Activated CD8-positive, alpha-beta T cell treated with anti-CD3 and anti-CD28 coated beads, Interleukin-2, amount 10 ng/mL, durations not matched to agents 7 days and 5 days (primary cell): Measurements from ENCODE around the gene SH3TC1. TPM values are rescaled to one million over a fixed set of nuclear protein-coding genes. Genes with fewer than 3 reads are reported as not detected.

Experiments
- ATAC-seq: fragments of 150-1000 bp; cut with Tn5 transposase; one replicate; pipeline ENCODE4 v1.10.0; 2021; ENCODE audit warnings: moderate library complexity
- CTCF ChIA-PET: fragments of 350-600 bp; sonication (Branson Sonifier 250); formaldehyde crosslinking; loops from one replicate; lab custom pipeline; 2021; ENCODE audit warnings: antibody characterized with exemption; lab: Charles Lee
- POLR2A ChIA-PET: fragments of 350-600 bp; sonication (Branson Sonifier 250); formaldehyde crosslinking; loops from one replicate; lab custom pipeline; 2021; ENCODE audit warnings: antibody characterized with exemption; lab: Charles Lee
- DNase-seq: peaks from one replicate; pipeline ENCODE4 v3.0.0-alpha.2; 2020
- H3K27ac Mint-ChIP-seq: one replicate; pipeline ENCODE4 v1.8.0; 2021; ENCODE audit warnings: mild to moderate bottlenecking, mixed read lengths
- H3K27me3 Mint-ChIP-seq: one replicate; pipeline ENCODE4 v1.8.0; 2021; ENCODE audit warnings: low read depth, mixed read lengths
- H3K36me3 Mint-ChIP-seq: one replicate; pipeline ENCODE4 v1.8.0; 2021; ENCODE audit warnings: low read depth, mixed read lengths
- H3K4me1 Mint-ChIP-seq: one replicate; pipeline ENCODE4 v1.8.0; 2021; ENCODE audit warnings: low read depth, mixed read lengths
- H3K4me3 Mint-ChIP-seq: one replicate; pipeline ENCODE4 v1.8.0; 2021; ENCODE audit warnings: mild to moderate bottlenecking, mixed read lengths
- H3K9me3 Mint-ChIP-seq: one replicate; pipeline ENCODE4 v1.8.0; 2022; ENCODE audit warnings: mixed read lengths; ENCODE audit not compliant: insufficient read depth
- total RNA-seq, 2 experiments: library from RNA; stranded (reverse); gene quantifications; one replicate each; pipeline ENCODE4 v1.2.3, GENCODE V29; 2021

SH3TC1 gene
- total RNA-seq, 2 experiments from 2014 or later, result 6.3 to 7.3 TPM

- Mint-ChIP-seq H3K4me1 (peaks cover 23% of the 10 kb centered on the region), H3K27ac (no peak overlapping the region), H3K9me3 (no peaks in the 10 kb centered on the region), H3K4me3 (no peak overlapping the region), H3K27me3 (peaks cover 3% of the 10 kb centered on the region), H3K36me3 (peaks cover 2% of the 10 kb centered on the region)
- no peak for DNase-seq
- ATAC-seq, result no peak
- POLR2A ChIA-PET, result no interaction called here
- CTCF ChIA-PET, result interaction anchor here (1.0 to 1.8 kb wide), 2 partner anchors 13 to 53 kb away, joined by 4 to 7 read pairs; no protein-coding TSS in a partner anchor
These were observed 30.9 kb downstream of the SH3TC1 start for GRCh38 chr4:8230033-8230432.

- no peak for ATAC-seq
- POLR2A ChIA-PET, result no interaction called here
- H3K4me3 Mint-ChIP-seq, result no peak overlapping the region
- H3K27me3 Mint-ChIP-seq, result peaks cover 3% of the 10 kb centered on the region
- peaks cover 2% of the 10 kb centered on the region for H3K36me3 Mint-ChIP-seq
- peaks cover 14% of the 10 kb centered on the region for H3K4me1 Mint-ChIP-seq
- no peak overlapping the region for H3K27ac Mint-ChIP-seq
- DNase-seq, result no peak
- no peaks in the 10 kb centered on the region for H3K9me3 Mint-ChIP-seq
- CTCF ChIA-PET, result interaction anchor here (1.0 kb wide), 1 partner anchor 12 kb away, joined by 4 read pairs; no protein-coding TSS in a partner anchor
These were observed 31.8 kb downstream of the SH3TC1 start for GRCh38 chr4:8230891-8231290.

- Mint-ChIP-seq H3K27me3 (peaks cover 3% of the 10 kb centered on the region), H3K36me3 (peaks cover 2% of the 10 kb centered on the region), H3K9me3 (no peaks in the 10 kb centered on the region), H3K27ac (no peak overlapping the region), H3K4me1 (peaks cover 11% of the 10 kb centered on the region), H3K4me3 (no peak overlapping the region)
- ChIA-PET POLR2A (interaction anchor here (0.6 kb wide), 1 partner anchor 178 kb away, joined by 4 read pairs; no protein-coding TSS in a partner anchor), CTCF (no interaction called here)
- DNase-seq (no peak), ATAC-seq (no peak)
These were observed 32.5 kb downstream of the SH3TC1 start for GRCh38 chr4:8231551-8232049.

GRCh38 chr4:8232748-8233147, 33.7 kb downstream of the SH3TC1 start:
- Mint-ChIP-seq H3K9me3 (no peaks in the 10 kb centered on the region), H3K4me1 (peaks cover 11% of the 10 kb centered on the region), H3K27ac (no peak overlapping the region), H3K4me3 (no peak overlapping the region), H3K36me3 (peaks cover 2% of the 10 kb centered on the region), H3K27me3 (peaks cover 3% of the 10 kb centered on the region)
- no peak for DNase-seq
- ATAC-seq, result no peak
- ChIA-PET POLR2A (interaction anchor here (0.7 kb wide), 1 partner anchor 59 kb away, joined by 3 read pairs; no protein-coding TSS in a partner anchor), CTCF (no interaction called here)

- Mint-ChIP-seq H3K27me3 (peaks cover 3% of the 10 kb centered on the region), H3K9me3 (no peaks in the 10 kb centered on the region), H3K27ac (no peak overlapping the region), H3K4me1 (peaks cover 3% of the 10 kb centered on the region), H3K4me3 (no peak overlapping the region), H3K36me3 (peaks cover 2% of the 10 kb centered on the region)
- no peak for DNase-seq
- ChIA-PET CTCF (no interaction called here), POLR2A (no interaction called here)
- ATAC-seq, result no peak
These were observed 34.8 kb downstream of the SH3TC1 start for GRCh38 chr4:8233672-8234484.

- H3K4me3 Mint-ChIP-seq, result no peak overlapping the region
- H3K36me3 Mint-ChIP-seq, result peaks cover 2% of the 10 kb centered on the region
- ChIA-PET POLR2A (no interaction called here), CTCF (no interaction called here)
- DNase-seq, result no peak
- H3K27ac Mint-ChIP-seq, result no peak overlapping the region
- H3K9me3 Mint-ChIP-seq, result no peaks in the 10 kb centered on the region
- H3K27me3 Mint-ChIP-seq, result no peaks in the 10 kb centered on the region
- no peaks in the 10 kb centered on the region for H3K4me1 Mint-ChIP-seq
- no peak for ATAC-seq
These were observed 35.6 kb downstream of the SH3TC1 start for GRCh38 chr4:8234715-8235114.

GRCh38 chr4:8235224-8235623, 36.1 kb downstream of the SH3TC1 start:
- H3K9me3 Mint-ChIP-seq, result no peaks in the 10 kb centered on the region
- no peak overlapping the region for H3K27ac Mint-ChIP-seq
- no peaks in the 10 kb centered on the region for H3K27me3 Mint-ChIP-seq
- DNase-seq (no peak), ATAC-seq (no peak)
- peaks cover 2% of the 10 kb centered on the region for H3K36me3 Mint-ChIP-seq
- CTCF ChIA-PET, result interaction anchor here (2.1 kb wide), 1 partner anchor 59 kb away, joined by 7 read pairs; no protein-coding TSS in a partner anchor
- POLR2A ChIA-PET, result no interaction called here
- no peak overlapping the region for H3K4me3 Mint-ChIP-seq
- no peaks in the 10 kb centered on the region for H3K4me1 Mint-ChIP-seq

- Mint-ChIP-seq H3K9me3 (no peaks in the 10 kb centered on the region), H3K27ac (no peak overlapping the region), H3K36me3 (peaks cover 2% of the 10 kb centered on the region), H3K4me1 (no peaks in the 10 kb centered on the region), H3K4me3 (no peak overlapping the region), H3K27me3 (no peaks in the 10 kb centered on the region)
- ChIA-PET CTCF (interaction anchor here (2.1 kb wide), 1 partner anchor 59 kb away, joined by 7 read pairs; no protein-coding TSS in a partner anchor), POLR2A (no interaction called here)
- ATAC-seq (no peak), DNase-seq (no peak)
These were observed 36.6 kb downstream of the SH3TC1 start for GRCh38 chr4:8235686-8236085.

- CTCF ChIA-PET, result interaction anchor here (2.1 kb wide), 1 partner anchor 60 kb away, joined by 7 read pairs; no protein-coding TSS in a partner anchor
- Mint-ChIP-seq H3K4me3 (no peak overlapping the region), H3K27me3 (no peaks in the 10 kb centered on the region), H3K27ac (no peak overlapping the region), H3K4me1 (no peaks in the 10 kb centered on the region), H3K9me3 (no peaks in the 10 kb centered on the region), H3K36me3 (peaks cover 2% of the 10 kb centered on the region)
- POLR2A ChIA-PET, result no interaction called here
- DNase-seq (no peak), ATAC-seq (no peak)
These were observed 37.2 kb downstream of the SH3TC1 start for GRCh38 chr4:8236106-8236919.

GRCh38 chr4:8236920-8237195, 37.8 kb downstream of the SH3TC1 start:
- ChIA-PET CTCF (interaction anchor here (2.1 kb wide), 1 partner anchor 60 kb away, joined by 7 read pairs; no protein-coding TSS in a partner anchor), POLR2A (no interaction called here)
- H3K9me3 Mint-ChIP-seq, result no peaks in the 10 kb centered on the region
- no peak overlapping the region for H3K4me3 Mint-ChIP-seq
- H3K27ac Mint-ChIP-seq, result no peak overlapping the region
- no peaks in the 10 kb centered on the region for H3K27me3 Mint-ChIP-seq
- ATAC-seq (no peak), DNase-seq (no peak)
- peaks cover 4% of the 10 kb centered on the region for H3K4me1 Mint-ChIP-seq
- H3K36me3 Mint-ChIP-seq, result peaks cover 2% of the 10 kb centered on the region

- DNase-seq (no peak), ATAC-seq (no peak)
- POLR2A ChIA-PET, result no interaction called here
- Mint-ChIP-seq H3K4me1 (peaks cover 5% of the 10 kb centered on the region), H3K27me3 (no peaks in the 10 kb centered on the region), H3K4me3 (no peak overlapping the region), H3K27ac (no peak overlapping the region), H3K9me3 (no peaks in the 10 kb centered on the region), H3K36me3 (peaks cover 2% of the 10 kb centered on the region)
- CTCF ChIA-PET, result interaction anchor here (2.1 kb wide), 1 partner anchor 61 kb away, joined by 7 read pairs; no protein-coding TSS in a partner anchor
These were observed 38.3 kb downstream of the SH3TC1 start for GRCh38 chr4:8237256-8237989.
